Trophoblast cell (in vitro differentiated cells and primary cell): ENCODE data around the gene ABT1.

ENCODE experiments used
- DNase-seq, 2 donors: peaks; one replicate each; pipeline ENCODE4 v3.0.0-alpha.2; 2016
- H2AFZ ChIP-seq: 2 replicates; pipeline ENCODE4 v1.6.1; 2013; ENCODE audit warnings: low read length, moderate library complexity, mild to moderate bottlenecking; ENCODE audit not compliant: insufficient read depth, poor library complexity
- H2AK5ac ChIP-seq: 2 replicates; pipeline ENCODE4 v1.6.1; 2013; ENCODE audit warnings: mild to moderate bottlenecking, low read length
- H2BK120ac ChIP-seq: 2 replicates; pipeline ENCODE4 v1.6.1; 2013; ENCODE audit warnings: low read length, mild to moderate bottlenecking, moderate library complexity; ENCODE audit not compliant: insufficient read depth, poor library complexity
- H2BK12ac ChIP-seq: 2 replicates; pipeline ENCODE4 v1.6.1; 2013; ENCODE audit warnings: mild to moderate bottlenecking, low read length, moderate library complexity
- H2BK5ac ChIP-seq: 2 replicates; pipeline ENCODE4 v1.6.1; 2013; ENCODE audit warnings: low read length, low read depth, moderate library complexity, mild to moderate bottlenecking; ENCODE audit not compliant: poor library complexity
- H3K14ac ChIP-seq: 2 replicates; pipeline ENCODE4 v1.6.1; 2013; ENCODE audit warnings: mild to moderate bottlenecking, low read length
- H3K18ac ChIP-seq: 2 replicates; pipeline ENCODE4 v1.6.1; 2013; ENCODE audit warnings: mild to moderate bottlenecking, low read length
- H3K23ac ChIP-seq: 2 replicates; pipeline ENCODE4 v1.6.1; 2013; ENCODE audit warnings: low read length
- H3K27ac ChIP-seq: 2 replicates; pipeline ENCODE4 v1.5.1; 2013; ENCODE audit warnings: low read depth, mild to moderate bottlenecking, inconsistent platforms, low read length, moderate library complexity
- H3K27me3 ChIP-seq: 2 replicates; pipeline ENCODE4 v1.6.1; 2013; ENCODE audit warnings: inconsistent platforms, mild to moderate bottlenecking, low read length, moderate library complexity; ENCODE audit not compliant: insufficient read depth
- H3K36me3 ChIP-seq, 2 experiments: 1 replicate in 1 of 2; 2 replicates in 1 of 2; pipeline ENCODE4 v1.6.1; 2013; ENCODE audit warnings: low read length in 2 of 2, mild to moderate bottlenecking in 2 of 2, moderate library complexity in 1 of 2; ENCODE audit not compliant: insufficient read depth in 2 of 2, control insufficient read depth in 1 of 2
- H3K4ac ChIP-seq: 2 replicates; pipeline ENCODE4 v1.6.1; 2013; ENCODE audit warnings: low read depth, mild to moderate bottlenecking, low read length, moderate library complexity
- H3K4me1 ChIP-seq, 2 experiments: 1 replicate in 1 of 2; 2 replicates in 1 of 2; pipeline ENCODE4 v1.6.1; 2013; ENCODE audit warnings: low read length in 2 of 2, mild to moderate bottlenecking in 2 of 2, moderate library complexity in 1 of 2; ENCODE audit not compliant: insufficient read depth in 2 of 2, control insufficient read depth in 1 of 2
- H3K4me2 ChIP-seq: 2 replicates; pipeline ENCODE4 v1.6.1; 2013; ENCODE audit warnings: inconsistent platforms, mild to moderate bottlenecking, low read length, moderate library complexity
- H3K4me3 ChIP-seq: 2 replicates; pipeline ENCODE4 v1.5.1; 2013; ENCODE audit warnings: mild to moderate bottlenecking, low read depth, low read length, inconsistent platforms
- H3K79me1 ChIP-seq: one replicate; pipeline ENCODE4 v1.6.1; 2013; ENCODE audit warnings: low read length
- H3K79me2 ChIP-seq: 2 replicates; pipeline ENCODE4 v1.6.1; 2013; ENCODE audit warnings: low read length, mild to moderate bottlenecking; ENCODE audit not compliant: control insufficient read depth, insufficient read depth, poor library complexity
- H3K9ac ChIP-seq: 2 replicates; pipeline ENCODE4 v1.6.1; 2013; ENCODE audit warnings: mild to moderate bottlenecking, low read length
- H3K9me3 ChIP-seq: 2 replicates; pipeline ENCODE4 v1.6.1; 2013; ENCODE audit warnings: low read depth, mild to moderate bottlenecking, control low read depth, inconsistent platforms, low read length; ENCODE audit not compliant: insufficient read depth
- H4K12ac ChIP-seq: 2 replicates; pipeline ENCODE4 v1.6.1; 2013; ENCODE audit warnings: low read depth, mild to moderate bottlenecking, low read length, moderate library complexity
- H4K8ac ChIP-seq: 2 replicates; pipeline ENCODE4 v1.6.1; 2013; ENCODE audit warnings: low read depth, mild to moderate bottlenecking, low read length, moderate library complexity
- H4K91ac ChIP-seq: one replicate; pipeline ENCODE4 v1.6.1; 2013; ENCODE audit warnings: low read depth, mild to moderate bottlenecking, low read length, moderate library complexity
- WGBS: extraction: QIAGEN DNeasy Blood & Tissue Kit; methylation state at CpG from one replicate; pipeline ENCODE4 v1.1.7; 2013; ENCODE audit warnings: missing lambda C conversion rate; ENCODE audit not compliant: insufficient read length, insufficient coverage; ENCODE audit errors: extremely low coverage; 5-methylcytosine and 5-hydroxymethylcytosine counted together

The ABT1 gene

DNA sequence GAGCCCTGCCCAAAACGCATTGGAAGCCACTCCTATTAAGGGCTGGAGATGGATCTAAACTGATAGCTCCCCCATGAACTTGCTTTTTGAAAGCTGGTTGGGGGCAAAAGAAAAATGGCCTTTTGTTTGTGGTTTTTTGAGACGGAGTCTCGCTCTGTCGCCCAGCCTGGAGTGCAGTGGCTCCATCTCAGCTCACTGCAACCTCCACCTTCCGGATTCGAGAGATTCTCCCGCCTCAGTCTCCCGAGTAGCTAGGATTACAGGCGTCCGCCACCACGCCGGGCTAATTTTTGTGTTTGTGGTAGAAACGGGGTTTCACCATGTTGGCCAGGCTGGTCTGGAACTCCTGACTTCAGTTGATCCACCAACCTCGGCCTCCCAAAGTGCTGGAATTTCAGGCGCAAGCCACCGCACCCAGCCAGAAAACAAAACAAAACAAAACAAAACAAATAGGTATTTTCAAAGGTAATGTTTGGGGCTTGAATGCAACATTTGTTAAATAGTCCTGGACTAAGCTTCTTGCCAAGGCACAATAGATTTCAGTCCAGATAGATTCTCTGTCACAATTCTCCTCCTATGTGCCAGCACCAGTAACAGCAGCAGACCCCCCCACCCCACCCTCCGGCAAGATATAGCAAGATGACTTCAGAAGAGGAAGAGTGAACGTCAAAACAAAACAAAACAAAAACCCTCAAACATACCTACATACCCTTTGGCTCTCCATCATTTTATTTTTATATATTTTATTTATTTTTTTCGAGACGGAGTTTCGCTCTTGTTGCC is 26.5 kb upstream of the ABT1 start:
- H4K12ac ChIP-seq, result no peak overlapping the region
- no peaks in the 10 kb centered on the region for H3K36me3 ChIP-seq
- H3K27ac ChIP-seq, result no peak overlapping the region
- no peak overlapping the region for H2AK5ac ChIP-seq
- WGBS, result no CpG with 5 or more reads among the region's 21 CpGs
- no peak overlapping the region for H3K4ac ChIP-seq
- H2BK12ac ChIP-seq, result no peak overlapping the region
- no peak overlapping the region for H3K4me3 ChIP-seq
- peak in 1 of 2 donors; percentile 57 for DNase-seq
- no peak overlapping the region for H3K23ac ChIP-seq
- H3K4me2 ChIP-seq, result no peak overlapping the region
- no peak overlapping the region for H2AFZ ChIP-seq
- H4K91ac ChIP-seq, result no peak overlapping the region
- H4K8ac ChIP-seq, result no peak overlapping the region
- no peaks in the 10 kb centered on the region for H3K79me2 ChIP-seq
- no peaks in the 10 kb centered on the region for H3K79me1 ChIP-seq
- no peak overlapping the region for H2BK5ac ChIP-seq
- no peaks in the 10 kb centered on the region for H3K27me3 ChIP-seq
- no peak overlapping the region for H3K14ac ChIP-seq
- H2BK120ac ChIP-seq, result no peak overlapping the region
- peaks cover 2% of the 10 kb centered on the region for H3K9me3 ChIP-seq
- H3K18ac ChIP-seq, result no peak overlapping the region
- H3K4me1 ChIP-seq, result peaks cover 0 to 2% of the 10 kb centered on the region in 2 experiments
- H3K9ac ChIP-seq, result no peak overlapping the region

DNA sequence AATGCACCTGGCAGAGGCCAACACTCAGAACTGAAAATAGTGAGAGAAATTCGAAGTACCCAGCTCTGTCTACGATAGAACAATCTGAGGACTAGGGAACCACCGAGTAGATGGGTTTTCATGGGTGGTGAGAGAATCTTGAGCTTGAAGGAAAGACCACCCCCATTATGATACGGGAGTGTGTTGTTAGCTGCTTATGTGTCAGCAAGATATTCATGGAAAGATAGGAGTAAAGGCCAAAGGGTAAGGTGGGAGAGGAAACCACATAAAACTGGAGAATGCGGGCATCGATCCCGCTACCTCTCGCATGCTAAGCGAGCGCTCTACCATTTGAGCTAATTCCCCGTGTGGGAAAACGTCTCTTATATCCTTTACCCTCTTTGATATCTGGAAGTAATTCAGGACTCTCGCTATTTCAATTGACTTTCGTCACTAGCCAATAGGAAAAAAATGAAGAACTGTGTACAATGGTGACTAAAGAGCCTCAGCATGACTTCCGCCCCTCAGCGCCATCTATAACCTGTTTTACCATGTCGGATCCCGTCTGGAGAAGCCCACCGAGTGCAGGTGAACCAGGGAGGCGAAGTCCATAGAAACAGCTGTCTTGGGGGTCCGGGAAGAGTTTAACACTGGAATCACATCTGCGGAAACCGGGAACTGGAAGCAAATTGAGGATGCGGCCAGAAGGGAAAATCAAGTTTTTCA is 25.0 kb upstream of the ABT1 start:
- Histone ChIP-seq H3K18ac (no peak overlapping the region), H3K4me1 (peaks cover 0 to 2% of the 10 kb centered on the region in 2 experiments), H3K27me3 (no peaks in the 10 kb centered on the region), H2AK5ac (no peak overlapping the region), H3K79me1 (no peaks in the 10 kb centered on the region), H2AFZ (peak overlapping the region; percentile 19), H3K4me2 (peak overlapping the region; percentile 84), H3K36me3 (no peaks in the 10 kb centered on the region), H2BK5ac (no peak overlapping the region), H3K9ac (no peak overlapping the region), H3K23ac (no peak overlapping the region), H3K79me2 (no peaks in the 10 kb centered on the region), H3K14ac (no peak overlapping the region), H2BK12ac (no peak overlapping the region), H2BK120ac (no peak overlapping the region), H3K4ac (no peak overlapping the region), H4K8ac (no peak overlapping the region), H4K91ac (no peak overlapping the region), H3K4me3 (peak overlapping the region; percentile 65), H3K9me3 (no peaks in the 10 kb centered on the region), H3K27ac (no peak overlapping the region), H4K12ac (no peak overlapping the region)
- peak; percentile 71 to 92 for DNase-seq
- no CpG with 5 or more reads among the region's 24 CpGs for WGBS

DNA sequence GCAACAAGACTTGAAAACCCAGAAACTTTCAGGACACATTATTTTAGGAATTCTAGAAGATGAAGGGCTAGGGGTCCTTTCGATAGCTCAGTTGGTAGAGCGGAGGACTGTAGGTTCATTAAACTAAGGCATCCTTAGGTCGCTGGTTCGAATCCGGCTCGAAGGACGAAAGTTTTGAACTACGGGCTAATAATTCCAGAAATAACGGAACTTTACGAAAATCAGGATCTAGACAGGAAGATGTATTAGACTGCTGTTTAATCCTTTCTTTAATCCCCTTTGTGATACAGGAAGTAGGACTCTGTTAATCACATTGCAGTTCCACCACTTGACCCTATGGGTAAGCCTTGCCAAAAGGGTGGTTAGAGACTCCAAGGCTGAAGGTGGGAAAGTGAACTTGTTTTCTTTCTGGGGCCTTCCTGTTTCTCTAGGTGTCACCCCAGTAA is 21.2 kb upstream of the ABT1 start:
- no peak overlapping the region for H2AFZ ChIP-seq
- no peaks in the 10 kb centered on the region for H3K79me1 ChIP-seq
- H3K4me2 ChIP-seq, result peak overlapping the region; percentile 27
- H3K9ac ChIP-seq, result no peak overlapping the region
- no peak overlapping the region for H4K8ac ChIP-seq
- no peak overlapping the region for H2BK120ac ChIP-seq
- no peak overlapping the region for H2BK12ac ChIP-seq
- no peak overlapping the region for H3K23ac ChIP-seq
- no peak overlapping the region for H2BK5ac ChIP-seq
- H3K4me3 ChIP-seq, result no peak overlapping the region
- H3K27me3 ChIP-seq, result no peaks in the 10 kb centered on the region
- H3K18ac ChIP-seq, result no peak overlapping the region
- H3K79me2 ChIP-seq, result no peaks in the 10 kb centered on the region
- no peak for DNase-seq
- no peak overlapping the region for H4K12ac ChIP-seq
- H4K91ac ChIP-seq, result no peak overlapping the region
- no peaks in the 10 kb centered on the region for H3K9me3 ChIP-seq
- no peak overlapping the region for H3K27ac ChIP-seq
- H3K14ac ChIP-seq, result no peak overlapping the region
- no CpG with 5 or more reads among the region's 10 CpGs for WGBS
- H3K4me1 ChIP-seq, result peaks cover 0 to 2% of the 10 kb centered on the region in 2 experiments
- no peak overlapping the region for H2AK5ac ChIP-seq
- H3K4ac ChIP-seq, result no peak overlapping the region
- no peaks in the 10 kb centered on the region for H3K36me3 ChIP-seq

DNA sequence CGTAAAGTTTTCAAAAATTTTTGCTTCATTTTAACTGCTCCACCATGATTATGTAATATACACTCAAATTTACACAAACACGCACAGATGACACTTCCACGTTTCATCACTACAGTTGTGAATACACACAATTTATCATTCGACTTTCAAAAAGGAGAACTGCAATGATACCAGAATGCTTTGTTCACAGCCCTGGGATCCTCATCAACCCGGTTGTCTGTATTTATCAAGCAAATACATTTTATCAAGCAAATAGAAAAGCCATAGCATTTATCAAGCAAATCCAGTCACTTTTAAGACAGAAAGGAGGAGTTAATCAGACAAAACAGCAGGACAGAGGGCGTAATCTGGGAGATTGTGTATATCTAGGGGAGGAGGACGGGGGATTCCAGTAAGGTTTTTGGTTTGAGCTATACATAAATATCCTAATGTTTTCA is 20.3 kb upstream of the ABT1 start:
- Histone ChIP-seq H3K14ac (no peak overlapping the region), H3K4me2 (no peak overlapping the region), H4K91ac (no peak overlapping the region), H2AK5ac (no peak overlapping the region), H4K8ac (no peak overlapping the region), H3K27me3 (no peaks in the 10 kb centered on the region), H3K4me1 (peaks cover 0 to 2% of the 10 kb centered on the region in 2 experiments), H2BK5ac (no peak overlapping the region), H2AFZ (no peak overlapping the region), H3K18ac (no peak overlapping the region), H3K9me3 (no peaks in the 10 kb centered on the region), H3K9ac (no peak overlapping the region), H3K36me3 (no peaks in the 10 kb centered on the region), H3K23ac (no peak overlapping the region), H3K79me2 (no peaks in the 10 kb centered on the region), H3K4me3 (no peak overlapping the region), H3K79me1 (no peaks in the 10 kb centered on the region), H4K12ac (no peak overlapping the region), H2BK120ac (no peak overlapping the region), H3K27ac (no peak overlapping the region), H2BK12ac (no peak overlapping the region), H3K4ac (no peak overlapping the region)
- WGBS, result 100% methylated on average over 1 of the region's 7 CpGs
- no peak for DNase-seq
